Measurements from ENCODE around the gene FXYD4.

FXYD4 gene

DNA sequence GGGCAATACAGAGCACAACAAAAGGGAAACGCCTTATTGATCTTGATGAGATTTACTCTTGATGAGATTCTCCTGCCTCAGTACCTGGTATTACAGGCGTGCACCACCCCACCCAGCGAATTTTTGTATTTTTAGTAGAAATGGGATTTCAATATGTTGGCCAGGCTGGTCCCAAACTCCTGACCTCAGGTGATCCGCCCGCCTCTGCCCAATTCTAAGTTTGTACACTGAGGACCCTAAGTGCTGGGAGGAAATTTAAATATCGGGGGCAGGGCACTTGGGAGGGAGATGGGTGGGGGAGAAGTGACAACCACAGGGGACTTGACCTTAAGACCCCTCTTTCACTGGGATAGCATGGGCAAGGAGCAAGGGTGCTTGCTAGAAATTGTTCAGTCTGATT lies 23.4 kb downstream of the FXYD4 start:
- DNase-seq (ENCODE audit: low read depth in 2 of 2, low spot score in 1 of 2) = no peak

DNA sequence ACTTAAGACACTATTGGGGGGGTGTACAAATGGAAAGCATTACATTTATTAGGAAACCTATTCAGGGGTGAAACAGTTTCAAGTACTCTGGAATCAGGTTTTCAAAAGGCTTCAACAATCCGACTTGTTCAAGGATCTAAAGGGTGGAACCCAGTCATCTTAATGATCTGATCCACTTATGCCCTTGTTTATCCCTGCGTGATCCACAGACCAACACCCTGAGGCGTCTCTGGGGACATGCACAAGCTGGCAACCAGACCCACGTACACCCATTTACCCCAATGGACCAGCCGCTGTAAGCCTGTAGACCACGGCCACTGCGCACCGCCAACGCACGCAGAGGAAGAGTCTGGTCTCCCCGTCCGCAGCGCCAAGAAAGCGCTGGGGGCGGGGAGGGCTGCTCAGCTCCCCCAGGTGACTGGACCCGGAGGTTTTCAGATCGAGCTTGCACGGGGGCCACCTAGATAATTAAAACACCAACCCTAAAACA lies 24.2 kb downstream of the FXYD4 start:
- no peak for DNase-seq (ENCODE audit: low read depth in 2 of 2, low spot score in 1 of 2)

DNA sequence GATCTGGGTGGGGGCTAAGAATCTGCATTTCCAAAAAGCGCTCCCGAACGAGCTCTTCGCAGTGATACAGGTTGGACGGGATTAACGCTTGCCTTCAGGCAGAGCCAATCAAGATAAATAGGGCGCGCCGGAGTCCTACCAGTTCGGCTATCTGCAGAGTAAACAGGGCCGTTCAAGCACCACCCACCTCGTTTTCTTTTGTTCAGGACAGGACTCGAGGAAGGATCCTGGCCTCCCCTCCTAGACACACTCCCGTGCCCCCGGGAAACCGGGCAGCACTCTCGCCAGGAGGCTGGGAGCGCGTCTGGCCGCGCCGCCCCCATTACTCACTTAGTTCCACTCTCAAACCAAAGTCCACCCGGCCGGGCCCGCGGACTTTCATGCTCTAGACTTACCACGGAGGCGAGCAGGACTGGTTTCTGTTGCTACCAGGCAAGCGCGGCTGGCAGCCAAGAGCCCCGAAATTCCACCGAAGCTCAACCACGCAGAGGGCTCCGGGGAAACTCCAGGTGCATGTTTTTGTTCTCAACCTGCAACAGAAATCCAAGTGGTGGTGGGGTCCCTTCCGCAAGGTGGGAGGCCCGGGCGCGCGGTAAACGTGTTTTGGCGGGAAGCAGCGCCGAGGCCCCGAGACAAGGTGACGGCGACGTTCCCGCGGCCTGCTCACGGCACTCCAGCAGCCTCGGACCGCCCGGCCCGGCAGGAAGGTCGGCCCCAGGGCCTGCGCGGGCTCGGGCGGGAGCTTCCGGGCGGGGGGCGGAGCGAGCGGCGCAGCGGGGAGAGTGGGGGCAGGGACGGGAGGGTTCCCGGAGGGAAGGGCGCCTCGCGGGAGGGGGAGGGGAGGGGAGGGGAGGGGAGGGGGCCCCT lies 24.9 kb downstream of the FXYD4 start:
- peak in 1 of 2 donors; percentile 32 for DNase-seq (ENCODE audit: low read depth in 2 of 2, low spot score in 1 of 2)

GRCh38 chr10:43396928-43397624 lies 25.6 kb downstream of the FXYD4 start:
- DNase-seq (ENCODE audit: low read depth in 2 of 2, low spot score in 1 of 2) = peak; percentile 36 to 46

DNA sequence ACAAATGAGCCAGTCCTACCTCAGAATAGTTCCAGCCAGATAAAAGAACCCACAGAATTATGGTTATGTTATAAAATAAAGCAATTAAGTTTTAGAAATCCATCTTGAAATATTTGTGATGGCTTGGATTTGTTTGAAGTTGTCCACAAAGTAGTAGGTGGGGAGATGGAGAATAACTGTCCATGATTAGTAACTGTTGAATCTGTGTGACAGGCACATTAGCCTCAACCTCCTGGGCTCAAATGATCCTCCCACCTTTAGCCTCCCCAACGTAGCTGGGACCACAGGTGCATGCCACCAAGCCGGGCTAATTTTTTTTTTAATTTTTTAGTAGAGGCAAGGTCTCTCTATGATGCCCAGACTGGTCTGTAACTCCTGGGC lies 27.5 kb downstream of the FXYD4 start:
- DNase-seq (ENCODE audit: low read depth in 2 of 2, low spot score in 1 of 2) = no peak

GRCh38 chr10:43399320-43400310 lies 28.2 kb downstream of the FXYD4 start:
- no peak for DNase-seq (ENCODE audit: low read depth in 2 of 2, low spot score in 1 of 2)

- DNase-seq (ENCODE audit: low read depth in 2 of 2, low spot score in 1 of 2) = no peak
These were observed 30.2 kb downstream of the FXYD4 start for GRCh38 chr10:43401627-43402026.

- no peak for DNase-seq (ENCODE audit: low read depth in 2 of 2, low spot score in 1 of 2)
These were observed 30.7 kb downstream of the FXYD4 start for GRCh38 chr10:43402176-43402575.

GRCh38 chr10:43402880-43403452 lies 31.5 kb downstream of the FXYD4 start:
- no peak for DNase-seq (ENCODE audit: low read depth in 2 of 2, low spot score in 1 of 2)

DNA sequence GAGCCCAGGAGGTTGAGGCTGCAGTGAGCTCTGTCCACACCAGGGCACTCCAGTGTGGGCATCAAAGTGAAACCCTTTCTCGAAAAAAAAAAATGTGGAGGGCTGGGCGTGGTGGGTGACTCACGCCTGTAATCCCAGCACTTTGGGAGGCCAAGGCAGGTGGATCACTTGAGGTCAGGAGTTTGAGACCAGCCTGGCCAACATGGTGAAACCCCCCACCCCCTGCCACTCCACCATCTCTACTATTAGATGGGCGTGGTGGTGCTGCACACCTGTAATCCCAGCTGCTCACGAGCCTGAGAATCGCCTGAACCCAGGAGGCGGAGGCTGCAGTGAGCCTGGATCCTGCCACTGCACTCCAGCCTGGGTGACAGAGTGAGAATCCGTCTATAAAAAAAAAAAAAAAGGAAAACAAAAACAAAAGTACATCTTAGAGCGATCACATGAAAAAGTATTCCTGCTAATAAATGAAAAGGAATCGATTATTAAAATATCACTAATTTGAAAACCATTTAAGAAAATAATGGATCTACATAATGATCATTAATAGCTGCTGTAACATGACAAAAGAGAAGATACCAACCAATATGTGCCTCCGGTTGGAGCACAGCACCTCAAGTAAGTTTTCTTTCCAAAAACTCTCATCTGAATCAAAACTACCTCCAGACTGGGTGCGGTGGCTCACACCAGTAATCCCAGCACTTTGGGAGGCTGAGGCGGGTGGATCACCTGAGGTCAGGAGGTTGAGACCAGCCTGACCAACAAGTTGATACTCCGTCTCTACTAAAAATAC lies 32.7 kb downstream of the FXYD4 start:
- no peak for DNase-seq (ENCODE audit: low read depth in 2 of 2, low spot score in 1 of 2)

DNA sequence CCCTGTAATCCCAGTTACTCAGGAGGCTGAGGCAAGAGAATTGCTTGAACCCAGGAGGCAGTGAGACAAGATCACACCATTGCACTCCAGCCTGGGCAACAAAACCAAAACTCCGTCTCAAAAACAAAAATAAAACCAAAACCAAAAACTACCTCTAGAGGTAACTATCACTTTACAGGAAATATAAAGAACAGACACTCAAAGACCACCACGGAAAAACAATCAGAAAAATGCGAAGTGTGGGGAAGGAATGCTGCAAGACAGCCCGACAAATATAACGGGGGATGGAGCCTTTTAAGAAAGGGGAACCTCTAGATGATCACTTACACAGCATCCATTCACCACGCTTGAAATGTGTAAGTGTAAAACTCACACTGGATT lies 33.3 kb downstream of the FXYD4 start:
- no peak for DNase-seq (ENCODE audit: low read depth in 2 of 2, low spot score in 1 of 2)

DNA sequence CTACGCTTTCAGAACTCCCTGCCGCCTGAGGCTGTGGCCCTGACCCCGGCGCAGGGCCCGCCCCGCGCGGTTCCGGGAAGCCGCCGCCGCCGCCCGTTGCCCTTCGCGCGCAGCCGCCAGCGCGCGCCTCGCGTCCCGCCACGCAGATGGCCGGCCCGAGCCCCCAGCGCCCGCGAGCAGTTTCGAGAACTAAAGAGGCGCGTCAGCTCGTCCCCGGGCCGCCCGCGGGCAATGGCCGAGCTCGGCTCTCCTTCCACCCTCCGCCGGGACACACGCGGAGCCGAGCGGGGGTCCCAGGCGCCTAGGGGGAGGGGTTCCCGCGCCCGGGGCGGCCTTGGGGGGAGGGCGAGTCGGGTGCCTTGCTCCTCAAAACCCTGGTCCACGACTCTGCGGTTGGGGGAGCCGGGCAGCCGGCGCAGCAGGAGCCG lies 35.7 kb downstream of the FXYD4 start:
- DNase-seq (ENCODE audit: low read depth in 2 of 2, low spot score in 1 of 2) = peak in 1 of 2 donors; percentile 21

DNA sequence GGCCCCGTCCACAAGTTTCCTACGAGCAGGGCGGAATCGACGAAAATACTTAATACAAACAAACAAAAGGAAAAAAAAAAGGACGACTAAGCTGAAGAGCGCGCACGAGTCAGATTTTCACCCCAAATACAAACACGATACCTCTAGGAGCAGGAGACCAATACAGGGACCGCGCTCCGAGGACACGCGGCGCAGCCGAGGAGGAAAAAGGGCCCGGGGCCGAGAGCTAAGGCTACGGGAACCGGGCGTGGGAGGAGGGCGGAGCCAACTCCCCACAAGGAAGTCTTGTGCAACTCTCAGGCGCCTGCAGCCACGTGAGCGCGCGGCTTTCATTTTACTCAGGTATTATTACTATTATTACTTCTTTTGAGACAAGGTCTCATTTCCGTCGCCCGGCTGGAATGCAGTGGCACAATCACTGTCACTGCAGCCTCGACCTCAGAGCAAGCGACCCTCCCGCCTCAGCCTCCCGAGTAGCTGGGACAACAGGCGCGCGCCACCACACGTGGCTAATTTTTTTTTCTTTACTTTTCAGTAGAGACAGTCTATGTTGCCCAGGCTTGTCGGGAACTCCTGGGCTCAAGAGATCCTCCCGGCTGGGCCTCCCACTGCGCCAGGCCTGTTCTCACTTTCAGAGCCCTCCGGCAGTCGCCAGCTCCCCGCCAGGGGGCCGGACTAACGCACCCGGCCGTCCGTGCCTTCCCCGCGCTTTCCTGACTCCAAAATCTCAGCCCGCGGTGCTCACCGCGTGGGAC lies 36.3 kb downstream of the FXYD4 start:
- DNase-seq (ENCODE audit: low read depth in 2 of 2, low spot score in 1 of 2) = peak; percentile 62 to 73

DNA sequence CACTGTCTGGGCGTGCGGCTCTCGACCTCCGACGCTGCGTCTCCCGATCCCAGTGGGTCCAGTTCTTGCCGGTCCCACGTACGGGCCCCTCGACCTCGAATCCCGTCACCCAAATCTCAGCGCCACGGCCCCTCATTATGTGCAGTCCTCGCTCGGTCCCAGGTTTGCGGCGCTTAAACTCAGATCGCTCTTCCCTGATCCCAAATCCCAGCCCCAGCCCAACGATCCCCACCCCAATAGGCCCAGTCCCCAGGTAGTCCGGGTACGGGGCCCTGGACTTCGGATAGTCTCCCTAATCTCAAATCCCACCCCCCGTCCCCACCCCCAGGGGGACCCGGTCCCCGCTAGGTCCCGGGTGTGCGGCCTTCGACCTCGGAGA lies 36.9 kb downstream of the FXYD4 start:
- no peak for DNase-seq (ENCODE audit: low read depth in 2 of 2, low spot score in 1 of 2)

- peak; percentile 79 to 87 for DNase-seq (ENCODE audit: low read depth in 2 of 2, low spot score in 1 of 2)
These were observed 37.4 kb downstream of the FXYD4 start, which contains the start of gene HNRNPF for GRCh38 chr10:43408710-43409384. TSS of gene HNRNPF (minus strand) at chr10:43409186. CDS start at chr10:43387884, 21,302 bp downstream.

DNA sequence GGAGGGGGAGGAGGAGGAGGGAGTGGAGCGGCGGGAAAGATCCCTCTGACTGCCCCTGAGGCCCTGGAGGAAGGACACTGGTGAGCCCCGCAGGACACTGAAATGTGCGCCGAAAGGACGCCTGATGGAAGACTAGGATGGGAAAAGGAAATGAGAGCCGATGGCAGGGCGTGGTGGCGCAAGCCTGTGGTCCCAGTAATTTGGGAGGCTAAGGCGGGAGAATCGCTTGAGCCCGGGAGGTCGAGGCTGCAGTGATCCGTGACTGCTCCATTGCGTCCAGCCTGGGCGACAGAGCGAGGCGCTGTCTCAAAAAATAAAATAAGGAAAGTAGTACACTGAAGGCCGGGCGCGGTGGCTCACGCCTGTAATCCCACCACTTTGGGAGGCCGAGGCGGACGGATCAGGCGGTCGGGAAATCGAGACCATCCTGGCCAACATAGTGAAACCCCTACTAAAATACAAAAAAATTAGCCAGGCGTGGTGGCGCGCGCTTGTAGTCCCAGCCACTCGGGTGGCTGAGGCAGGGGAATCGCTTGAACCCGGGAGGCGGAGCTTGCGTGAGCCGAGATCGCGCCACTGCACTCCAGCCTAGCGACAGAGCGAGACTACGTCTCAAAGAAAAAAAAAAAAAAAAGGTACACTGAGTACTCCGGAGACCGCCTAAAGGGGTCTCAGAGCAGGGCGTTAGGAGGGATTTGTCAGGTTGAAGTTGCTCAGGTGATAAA lies 38.1 kb downstream of the FXYD4 start:
- peak in 1 of 2 donors; percentile 40 for DNase-seq (ENCODE audit: low read depth in 2 of 2, low spot score in 1 of 2)

GRCh38 chr10:43410345-43410744 lies 38.9 kb downstream of the FXYD4 start:
- DNase-seq (ENCODE audit: low read depth in 2 of 2, low spot score in 1 of 2) = no peak

DNA sequence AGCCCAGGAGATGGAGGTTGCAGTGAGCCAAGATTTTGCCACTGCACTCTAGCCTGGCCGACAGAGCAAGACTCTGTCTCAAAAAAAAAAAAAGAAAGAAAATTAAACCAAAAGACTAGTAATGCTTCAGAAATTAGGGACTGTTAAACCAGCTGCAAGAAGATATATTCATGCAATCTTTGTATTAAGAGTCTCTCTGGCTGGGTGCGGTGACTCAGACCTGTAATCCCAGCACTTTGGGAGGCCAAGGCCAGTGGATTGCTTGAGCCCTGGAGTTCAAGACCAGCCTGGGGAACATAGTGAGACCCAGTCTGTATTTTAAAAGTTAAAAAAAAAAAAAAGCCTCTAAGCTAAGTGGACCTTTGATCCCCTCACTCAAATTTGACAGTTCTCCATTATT lies 40.1 kb downstream of the FXYD4 start:
- no peak for DNase-seq (ENCODE audit: low read depth in 2 of 2, low spot score in 1 of 2)
